MM.1S (cell line): ENCODE measurements around the gene CTSK.

ENCODE experiments used
- DNase-seq: peaks from one replicate; pipeline ENCODE4 v3.0.0-alpha.2; 2015
- H2AFZ ChIP-seq: fragments of 300-600 bp; sonication (generic); 2 replicates; pipeline ENCODE4 v1.6.0; 2016; ENCODE audit warnings: antibody characterized with exemption, low read length
- H3F3A ChIP-seq: fragments of 300-600 bp; sonication (generic); 2 replicates; pipeline ENCODE4 v1.6.1; 2016; ENCODE audit warnings: mild to moderate bottlenecking, antibody characterized with exemption, low read length, moderate library complexity, mixed read lengths; ENCODE audit not compliant: insufficient read depth
- H3K27ac ChIP-seq: fragments of 300-600 bp; sonication (generic); 2 replicates; pipeline ENCODE4 v1.5.1; 2016; ENCODE audit warnings: mild to moderate bottlenecking, low read length
- H3K27me3 ChIP-seq: fragments of 300-600 bp; sonication (generic); replicated peaks from 2 replicates; pipeline ENCODE4 v1.6.0; 2016; ENCODE audit warnings: low read length; ENCODE audit not compliant: insufficient read depth
- H3K36me3 ChIP-seq: fragments of 300-600 bp; sonication (generic); replicated peaks from 2 replicates; pipeline ENCODE4 v1.6.1; 2016; ENCODE audit warnings: mild to moderate bottlenecking, low read length, mixed read lengths; ENCODE audit not compliant: insufficient read depth
- H3K4me1 ChIP-seq: fragments of 300-600 bp; sonication (generic); 2 replicates; pipeline ENCODE4 v1.6.1; 2016; ENCODE audit warnings: low read length, mixed read lengths
- H3K4me2 ChIP-seq: fragments of 300-600 bp; sonication (generic); 2 replicates; pipeline ENCODE4 v1.6.0; 2016; ENCODE audit warnings: low read depth, low read length
- H3K4me3 ChIP-seq: fragments of 300-600 bp; sonication (generic); 2 replicates; pipeline ENCODE4 v1.5.1; 2016; ENCODE audit warnings: low read length, mixed read lengths
- H3K79me2 ChIP-seq: fragments of 300-600 bp; sonication (generic); 2 replicates; pipeline ENCODE4 v1.6.1; 2016; ENCODE audit warnings: mixed run types, low read length, mixed read lengths
- H3K9ac ChIP-seq: fragments of 300-600 bp; sonication (generic); 2 replicates; pipeline ENCODE4 v1.6.1; 2016; ENCODE audit warnings: low read length, mixed read lengths
- H3K9me2 ChIP-seq: fragments of 300-600 bp; sonication (generic); replicated peaks from 2 replicates; pipeline ENCODE4 v1.6.1; 2016; ENCODE audit warnings: mild to moderate bottlenecking, low read length, mixed read lengths; ENCODE audit not compliant: insufficient read depth
- H3K9me3 ChIP-seq: fragments of 300-600 bp; sonication (generic); replicated peaks from 2 replicates; pipeline ENCODE4 v1.6.1; 2016; ENCODE audit warnings: mild to moderate bottlenecking, low read length, mixed read lengths; ENCODE audit not compliant: insufficient read depth
- H4K20me1 ChIP-seq: fragments of 300-600 bp; sonication (generic); 2 replicates; pipeline ENCODE4 v1.6.1; 2016; ENCODE audit warnings: mild to moderate bottlenecking, low read length, moderate library complexity, mixed read lengths; ENCODE audit not compliant: insufficient read depth
- EZH2 ChIP-seq: fragments of 300-600 bp; sonication (generic); optimal IDR thresholded peaks from 2 replicates; pipeline ENCODE3; 2017; ENCODE audit warnings: low read depth, mild to moderate bottlenecking, antibody characterized with exemption, low read length, mixed read lengths
- EZH2phosphoT487 ChIP-seq: fragments of 300-600 bp; sonication (generic); IDR thresholded peaks from 2 replicates; pipeline ENCODE4 v1.6.1; 2018; ENCODE audit warnings: antibody characterized with exemption, low read length
- TF ChIP-seq, protein P1 (sequence below): fragments of 300-600 bp; sonication (generic); IDR thresholded peaks from 2 replicates; pipeline ENCODE4 v1.5.1; 2016; ENCODE audit warnings: antibody characterized with exemption, low read length, mixed read lengths

CTSK gene

DNA sequence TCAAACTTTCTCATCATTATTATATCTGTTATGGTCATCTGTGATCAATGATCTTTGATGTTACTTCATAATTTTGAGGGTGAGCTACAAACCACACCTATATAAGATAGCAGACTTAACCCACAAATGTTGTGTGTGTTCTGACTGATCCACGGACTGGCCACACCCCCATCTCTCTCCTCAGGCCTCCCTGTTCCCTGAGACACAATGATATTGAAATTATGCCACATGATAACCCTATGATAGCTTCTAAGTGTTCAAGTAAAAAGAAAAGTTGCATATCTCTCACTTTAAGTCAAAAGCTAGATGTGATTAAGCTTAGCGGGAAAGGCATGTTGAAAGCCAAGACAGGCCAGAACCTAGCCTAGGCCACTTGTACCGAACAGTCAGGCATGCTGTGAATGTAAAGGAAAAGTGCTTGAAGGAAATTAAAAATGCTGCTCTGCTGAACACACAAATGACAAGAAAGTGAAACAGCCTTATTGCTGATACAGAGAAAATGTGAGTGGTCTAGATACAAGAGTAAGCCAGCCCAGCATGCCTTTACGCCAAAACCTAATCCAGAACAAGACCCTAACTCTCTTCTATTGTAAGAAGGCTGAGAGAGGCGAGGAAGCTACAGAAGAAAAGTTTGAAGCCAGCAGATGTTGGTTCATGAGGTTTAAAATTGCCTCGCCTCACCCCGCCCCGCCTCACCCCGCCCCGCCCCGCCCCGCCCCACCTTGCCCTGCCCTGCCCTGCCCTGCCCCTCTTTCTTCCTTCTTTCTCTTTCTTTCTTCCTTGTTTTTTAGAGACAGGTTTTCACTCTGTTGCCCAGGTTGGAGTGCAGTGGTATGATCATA, 59.0 kb downstream of the CTSK start:
- no peak for DNase-seq

More for the DNA sequence above, 59.0 kb downstream of the CTSK start:
- no peaks in the 10 kb centered on the region for H3K9me3 ChIP-seq
- no peak overlapping the region for H3K27ac ChIP-seq
- no peaks in the 10 kb centered on the region for H3F3A ChIP-seq
- no peak overlapping the region for H3K9ac ChIP-seq
- H3K4me3 ChIP-seq = no peak overlapping the region
- no peak overlapping the region for H3K4me2 ChIP-seq
- no peaks in the 10 kb centered on the region for H3K36me3 ChIP-seq
- H2AFZ ChIP-seq = no peak overlapping the region
- no peaks in the 10 kb centered on the region for H3K4me1 ChIP-seq
- no peaks in the 10 kb centered on the region for H3K79me2 ChIP-seq
- H3K27me3 ChIP-seq = no peaks in the 10 kb centered on the region
- no peaks in the 10 kb centered on the region for H4K20me1 ChIP-seq
- no peaks in the 10 kb centered on the region for H3K9me2 ChIP-seq
- TF ChIP-seq EZH2phosphoT487 (no peak), EZH2 (no peak)
- TF ChIP-seq, protein P1, sequence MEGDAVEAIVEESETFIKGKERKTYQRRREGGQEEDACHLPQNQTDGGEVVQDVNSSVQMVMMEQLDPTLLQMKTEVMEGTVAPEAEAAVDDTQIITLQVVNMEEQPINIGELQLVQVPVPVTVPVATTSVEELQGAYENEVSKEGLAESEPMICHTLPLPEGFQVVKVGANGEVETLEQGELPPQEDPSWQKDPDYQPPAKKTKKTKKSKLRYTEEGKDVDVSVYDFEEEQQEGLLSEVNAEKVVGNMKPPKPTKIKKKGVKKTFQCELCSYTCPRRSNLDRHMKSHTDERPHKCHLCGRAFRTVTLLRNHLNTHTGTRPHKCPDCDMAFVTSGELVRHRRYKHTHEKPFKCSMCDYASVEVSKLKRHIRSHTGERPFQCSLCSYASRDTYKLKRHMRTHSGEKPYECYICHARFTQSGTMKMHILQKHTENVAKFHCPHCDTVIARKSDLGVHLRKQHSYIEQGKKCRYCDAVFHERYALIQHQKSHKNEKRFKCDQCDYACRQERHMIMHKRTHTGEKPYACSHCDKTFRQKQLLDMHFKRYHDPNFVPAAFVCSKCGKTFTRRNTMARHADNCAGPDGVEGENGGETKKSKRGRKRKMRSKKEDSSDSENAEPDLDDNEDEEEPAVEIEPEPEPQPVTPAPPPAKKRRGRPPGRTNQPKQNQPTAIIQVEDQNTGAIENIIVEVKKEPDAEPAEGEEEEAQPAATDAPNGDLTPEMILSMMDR = no peak
